IPS DF 4.7 (cell line): ENCODE results near the gene SYNE2.

Experiments
- DNase-seq: peaks from one replicate; pipeline ENCODE4 v3.0.0-alpha.2; 2013; ENCODE audit warnings: low spot score; ENCODE audit errors: extremely low read depth

SYNE2 gene

GRCh38 chr14:64235652-64236640 lies 383.1 kb downstream of the SYNE2 start:
- DNase-seq: no peak

- DNase-seq: no peak
Measured at GRCh38 chr14:64238049-64238448, 385.2 kb downstream of the SYNE2 start.

- no peak for DNase-seq
Measured at GRCh38 chr14:64238631-64239030, 385.8 kb downstream of the SYNE2 start.

- no peak for DNase-seq
Measured at GRCh38 chr14:64244279-64244678, 391.5 kb downstream of the SYNE2 start.

DNA sequence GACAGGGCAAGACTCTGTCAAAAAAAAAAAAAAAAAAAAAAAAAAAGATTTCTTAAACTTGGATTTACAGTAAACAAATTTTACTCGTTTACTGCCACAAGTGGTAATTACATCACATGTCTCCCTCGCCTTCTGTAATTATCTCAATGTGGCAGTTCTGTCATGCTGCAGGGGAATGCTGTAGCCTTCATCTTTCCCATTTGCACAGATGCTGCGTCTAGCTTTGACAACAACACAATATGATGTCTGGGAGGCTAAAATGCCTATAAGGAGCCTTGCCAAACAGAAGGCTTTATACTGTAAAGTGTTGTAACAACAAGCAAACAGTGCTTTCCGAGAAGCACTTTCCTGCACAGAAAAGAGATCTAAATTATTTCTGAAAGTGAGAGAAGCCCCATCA lies 392.7 kb downstream of the SYNE2 start:
- no peak for DNase-seq

DNA sequence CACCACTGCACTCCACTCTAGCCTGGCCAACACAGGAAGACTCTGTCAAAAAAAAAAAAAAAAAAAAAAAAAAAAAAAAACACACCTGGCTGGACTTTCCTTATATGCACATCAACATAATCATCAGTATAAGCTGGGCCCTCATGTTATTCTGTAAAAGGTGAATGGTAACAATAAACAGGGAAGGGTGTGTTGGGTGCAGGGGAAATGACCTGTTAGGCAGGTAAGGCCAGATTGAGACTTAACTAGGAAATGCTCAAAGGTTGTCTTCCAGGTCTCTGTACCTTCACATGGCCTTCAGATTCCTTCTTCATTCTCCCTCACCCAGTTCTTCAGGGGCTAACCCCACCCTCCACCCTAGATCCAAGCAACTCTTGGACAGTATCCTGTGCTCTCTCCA lies 393.9 kb downstream of the SYNE2 start:
- no peak for DNase-seq

GRCh38 chr14:64247195-64247594 lies 394.4 kb downstream of the SYNE2 start:
- no peak for DNase-seq

DNA sequence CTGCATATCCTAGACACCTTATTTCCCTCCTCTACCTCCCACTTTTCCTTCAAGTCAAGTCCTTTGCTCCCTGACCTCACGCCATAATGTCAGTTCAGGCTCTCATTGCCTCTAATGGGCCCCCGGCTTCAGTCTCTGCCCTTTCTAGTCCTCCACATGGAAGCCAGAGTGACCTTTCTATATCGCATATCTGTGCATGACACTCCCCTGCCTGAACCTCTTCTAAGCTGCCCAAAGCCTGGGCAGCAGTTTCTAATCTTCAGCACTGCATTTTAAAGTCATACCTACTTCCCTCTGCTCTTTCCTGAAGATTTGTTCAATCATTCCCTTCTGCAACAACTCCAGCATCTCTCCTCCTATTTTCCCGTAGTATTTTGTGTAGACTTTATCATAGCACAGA lies 395.9 kb downstream of the SYNE2 start:
- DNase-seq: no peak

- DNase-seq: no peak
Measured at GRCh38 chr14:64249363-64249762, 396.6 kb downstream of the SYNE2 start.

- DNase-seq: no peak
Measured at GRCh38 chr14:64253672-64254071, 400.9 kb downstream of the SYNE2 start.

- DNase-seq: no peak
Measured at GRCh38 chr14:64255756-64256155, 403.0 kb downstream of the SYNE2 start.

DNA sequence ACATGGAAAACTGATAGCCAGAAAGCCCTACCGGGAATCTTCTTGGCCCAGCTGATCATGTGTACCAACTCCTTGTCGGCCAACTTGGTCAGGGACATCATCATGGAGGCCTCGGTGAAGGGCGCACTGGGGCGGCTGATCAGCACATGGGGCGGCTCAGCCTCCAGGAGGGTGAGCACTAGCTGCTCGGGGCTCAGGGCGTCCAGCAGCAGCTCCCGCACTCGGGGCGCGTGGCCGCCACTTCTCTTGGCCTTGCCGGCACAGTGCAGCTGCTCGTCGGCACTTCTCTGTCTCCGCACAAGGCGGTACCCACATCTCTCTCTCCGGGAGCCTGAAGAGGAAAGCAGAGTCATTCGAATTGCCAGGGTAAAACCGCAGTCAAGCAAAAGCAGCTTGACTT lies 407.6 kb downstream of the SYNE2 start:
- no peak for DNase-seq

GRCh38 chr14:64265222-64265621 lies 412.4 kb downstream of the SYNE2 start:
- no peak for DNase-seq

GRCh38 chr14:64266239-64266638 lies 413.4 kb downstream of the SYNE2 start:
- DNase-seq: no peak

DNA sequence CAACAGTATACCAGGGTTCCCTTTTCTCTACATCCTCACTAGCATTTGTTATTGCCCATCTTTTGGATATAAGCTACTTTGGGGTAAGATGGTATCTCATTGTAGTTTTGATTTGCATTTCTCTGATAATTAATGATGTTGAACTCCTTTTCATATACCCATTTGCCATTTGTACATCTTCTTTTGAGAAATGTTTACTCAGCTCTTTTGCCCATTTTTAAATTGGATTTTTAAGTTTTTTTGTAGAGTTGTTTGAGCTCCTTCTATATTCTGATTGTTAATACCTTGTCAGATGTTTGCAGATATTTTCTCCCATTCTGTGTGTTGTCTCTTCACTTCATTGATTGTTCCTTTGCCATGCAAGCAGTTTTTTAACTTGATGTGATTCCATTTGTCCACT lies 419.2 kb downstream of the SYNE2 start:
- DNase-seq: no peak
